H1 (cell line): Measurements from ENCODE around the gene ELFN1. TPM values are rescaled to one million over a fixed set of nuclear protein-coding genes. Genes with fewer than 3 reads are reported as not detected.

Experiments used
- CTCF ChIA-PET: fragments of 300-600 bp; sonication (Branson Sonifier 250); formaldehyde crosslinking; loops from one replicate; lab custom pipeline; 2021; ENCODE audit not compliant: partially characterized antibody; lab: Charles Lee
- POLR2A ChIA-PET: fragments of 300-600 bp; sonication (Branson Sonifier 250); formaldehyde crosslinking; loops from one replicate; lab custom pipeline; 2021; ENCODE audit warnings: inconsistent platforms; ENCODE audit not compliant: partially characterized antibody; lab: Charles Lee
- DNase-seq, 2 experiments: peaks; one replicate each; pipeline versions ENCODE4 v3.0.0 to v3.0.0-alpha.2; 2010 to 2022; ENCODE audit warnings: low spot score in 2 of 2, low read depth in 1 of 2, mixed read lengths in 1 of 2
- FAIRE-seq: peaks from 2 replicates; lab custom pipeline; 2011; peaks lifted over from hg19 to GRCh38; lab: Jason Lieb, UNC
- H2AFZ ChIP-seq: 2 replicates; pipeline ENCODE4 v1.8.1; 2012; ENCODE audit warnings: low read length, inconsistent platforms
- H2AK5ac ChIP-seq: 2 replicates; pipeline ENCODE4 v1.6.1; 2013; ENCODE audit warnings: low read depth, low read length
- H2BK120ac ChIP-seq: replicated peaks from 2 replicates; pipeline ENCODE3; 2013; ENCODE audit warnings: low read depth, low read length, inconsistent platforms
- H2BK12ac ChIP-seq: 2 replicates; pipeline ENCODE4 v1.6.1; 2013; ENCODE audit warnings: low read depth, low read length
- H2BK15ac ChIP-seq: 2 replicates; pipeline ENCODE4 v1.6.1; 2013; ENCODE audit warnings: low read length
- H2BK20ac ChIP-seq: 2 replicates; pipeline ENCODE4 v1.6.1; 2013; ENCODE audit warnings: low read length
- H2BK5ac ChIP-seq: 2 replicates; pipeline ENCODE4 v1.6.1; 2013; ENCODE audit warnings: low read depth, low read length
- H3K14ac ChIP-seq: 2 replicates; pipeline ENCODE4 v1.6.1; 2013; ENCODE audit warnings: inconsistent platforms; ENCODE audit not compliant: insufficient read length
- H3K18ac ChIP-seq: 2 replicates; pipeline ENCODE4 v1.6.1; 2013; ENCODE audit warnings: low read length; ENCODE audit errors: extremely low read depth
- H3K23ac ChIP-seq: 2 replicates; pipeline ENCODE4 v1.6.1; 2013; ENCODE audit warnings: inconsistent platforms; ENCODE audit not compliant: insufficient read length
- H3K23me2 ChIP-seq: 2 replicates; pipeline ENCODE4 v1.6.1; 2013; ENCODE audit warnings: low read depth, low read length
- H3K27ac ChIP-seq: 2 replicates; pipeline ENCODE4 v1.6.1; 2011; ENCODE audit warnings: low read depth, low read length, inconsistent platforms
- H3K27me3 ChIP-seq, 4 experiments: replicated peaks in 1 of 4; 1 replicate in 1 of 4; 2 replicates in 3 of 4; pipeline versions ENCODE4 v1.6.1 to v1.8.1; 2011 to 2013; ENCODE audit warnings: low read length in 3 of 4, mild to moderate bottlenecking in 3 of 4, inconsistent platforms in 2 of 4, mixed read lengths in 2 of 4, moderate library complexity in 1 of 4; ENCODE audit not compliant: control insufficient read depth in 3 of 4, insufficient read depth in 3 of 4; ENCODE audit errors: extremely low read depth in 1 of 4
- H3K36me3 ChIP-seq, 4 experiments: 2 replicates each; pipeline versions ENCODE4 v1.6.1 to v1.8.1; 2011 to 2013; ENCODE audit warnings: mild to moderate bottlenecking in 4 of 4, low read length in 3 of 4, moderate library complexity in 2 of 4, control low read depth in 1 of 4, inconsistent platforms in 1 of 4; ENCODE audit not compliant: insufficient read depth in 4 of 4, control insufficient read depth in 2 of 4
- H3K4ac ChIP-seq: replicated peaks from 2 replicates; pipeline ENCODE3; 2013; ENCODE audit warnings: low read length, low read depth, mixed read lengths, inconsistent platforms; ENCODE audit not compliant: insufficient read length
- H3K4me1 ChIP-seq, 4 experiments: replicated peaks in 1 of 4; 1 replicate in 1 of 4; 2 replicates in 3 of 4; pipeline versions ENCODE4 v1.6.1 to v1.8.1; 2011 to 2013; ENCODE audit warnings: low read length in 3 of 4, inconsistent platforms in 2 of 4, mixed read lengths in 1 of 4; ENCODE audit not compliant: insufficient read depth in 4 of 4, control insufficient read depth in 3 of 4
- H3K4me2 ChIP-seq, 2 experiments: 2 replicates each; pipeline versions ENCODE4 v1.6.1 to v1.8.1; 2011 to 2013; ENCODE audit warnings: low read depth in 2 of 2, low read length in 2 of 2, control low read depth in 1 of 2, inconsistent platforms in 1 of 2, mild to moderate bottlenecking in 1 of 2; ENCODE audit not compliant: insufficient read depth in 1 of 2
- H3K4me3 ChIP-seq, 4 experiments: fragments of 200-600, 300-600 bp in 1 of 4; sonication (generic), shearing (Covaris generic), sonication (Bioruptor Twin) in 1 of 4; 2 replicates each; pipeline versions ENCODE4 v1.5.1 to v1.8.1; 2011 to 2016; ENCODE audit warnings: low read length in 4 of 4, low read depth in 3 of 4, control low read depth in 2 of 4, inconsistent platforms in 2 of 4, mild to moderate bottlenecking in 2 of 4, mixed read lengths in 1 of 4, moderate library complexity in 1 of 4; ENCODE audit not compliant: insufficient read depth in 2 of 4; ENCODE audit errors: extremely low read depth in 1 of 4
- H3K56ac ChIP-seq: replicated peaks from 2 replicates; pipeline ENCODE3; 2013; ENCODE audit warnings: low read depth, mild to moderate bottlenecking, mixed read lengths, low read length, inconsistent platforms; ENCODE audit not compliant: insufficient read length
- H3K79me1 ChIP-seq: 2 replicates; pipeline ENCODE4 v1.6.1; 2013; ENCODE audit warnings: low read depth, low read length, control low read depth
- H3K79me2 ChIP-seq, 2 experiments: 2 replicates each; pipeline versions ENCODE4 v1.6.1 to v1.8.1; 2012 to 2013; ENCODE audit warnings: low read length in 2 of 2, mild to moderate bottlenecking in 2 of 2, inconsistent platforms in 1 of 2; ENCODE audit not compliant: insufficient read depth in 2 of 2, control insufficient read depth in 1 of 2
- H3K9ac ChIP-seq, 4 experiments: replicated peaks in 1 of 4; 1 replicate in 1 of 4; 2 replicates in 3 of 4; pipeline versions ENCODE4 v1.6.1 to v1.8.1; 2011 to 2013; ENCODE audit warnings: low read depth in 3 of 4, low read length in 3 of 4, control low read depth in 2 of 4, mild to moderate bottlenecking in 2 of 4, moderate library complexity in 2 of 4, inconsistent platforms in 1 of 4; ENCODE audit errors: extremely low read depth in 1 of 4
- H3K9me3 ChIP-seq, 2 experiments: 2 replicates each; pipeline versions ENCODE4 v1.6.1 to v1.8.1; 2012 to 2013; ENCODE audit warnings: mild to moderate bottlenecking in 2 of 2, moderate library complexity in 2 of 2, control low read depth in 1 of 2, inconsistent platforms in 1 of 2, low read depth in 1 of 2, low read length in 1 of 2, mixed read lengths in 1 of 2; ENCODE audit not compliant: insufficient read depth in 2 of 2
- H4K20me1 ChIP-seq, 2 experiments: replicated peaks in 1 of 2; 2 replicates each; pipeline versions ENCODE3 to v1.8.1; 2011 to 2013; ENCODE audit warnings: inconsistent platforms in 2 of 2, low read length in 2 of 2, mild to moderate bottlenecking in 1 of 2; ENCODE audit not compliant: insufficient read depth in 2 of 2, control insufficient read depth in 1 of 2
- H4K5ac ChIP-seq: 2 replicates; pipeline ENCODE4 v1.6.1; 2013; ENCODE audit warnings: low read length, low read depth, mixed read lengths, inconsistent platforms; ENCODE audit not compliant: insufficient read length
- H4K8ac ChIP-seq: 2 replicates; pipeline ENCODE4 v1.8.0; 2013; ENCODE audit warnings: mild to moderate bottlenecking, moderate library complexity, low read length, inconsistent platforms; ENCODE audit not compliant: insufficient read depth; ENCODE audit errors: extremely low read depth
- H4K91ac ChIP-seq: replicated peaks from 2 replicates; pipeline ENCODE3; 2013; ENCODE audit warnings: low read length, mixed read lengths, inconsistent platforms; ENCODE audit not compliant: insufficient read length
- KDM1A ChIP-seq: fragments of 200-600, 300-600 bp; sonication (generic); IDR thresholded peaks from 2 replicates; pipeline ENCODE4 v1.7.1; 2016; ENCODE audit warnings: mild to moderate bottlenecking, low read length, borderline replicate concordance
- MAX ChIP-seq: IDR thresholded peaks from 2 replicates; pipeline ENCODE4 v1.6.1; 2012; ENCODE audit warnings: inconsistent platforms
- PHF8 ChIP-seq: fragments of 200-600 bp; sonication (generic); conservative IDR thresholded peaks from 2 replicates; pipeline ENCODE4 v1.7.1; 2012; ENCODE audit warnings: low read depth, mild to moderate bottlenecking, inconsistent platforms, low read length, moderate library complexity
- POLR2AphosphoS5 ChIP-seq: IDR thresholded peaks from 2 replicates; pipeline ENCODE4 v1.6.1; 2011; ENCODE audit warnings: low read depth, low read length
- WGBS, 2 experiments: shearing (Covaris generic) in 1 of 2; methylation state at CpG; one replicate each; pipeline versions ENCODE4 v1.1.6 to v1.1.7; 2013 to 2015; ENCODE audit warnings: low lambda C conversion rate in 2 of 2, mixed read lengths in 2 of 2, inconsistent platforms in 1 of 2, low coverage in 1 of 2, missing lambda C conversion rate in 1 of 2; ENCODE audit not compliant: insufficient replicate concordance in 2 of 2, insufficient coverage in 1 of 2, insufficient read length in 1 of 2; ENCODE audit errors: extremely low coverage in 1 of 2, missing lambda C conversion rate in 1 of 2; 5-methylcytosine and 5-hydroxymethylcytosine counted together
- polyA plus RNA-seq, 7 experiments: library from polyadenylated mRNA; depleted of rRNA in 3 of 7; stranded (reverse) in 5 of 7; unstranded in 2 of 7; fragments of >200 nt in 5 of 7; fragments of 200-250 nt in 2 of 7; gene quantifications; 1 replicate in 5 of 7; 2 replicates in 1 of 7; 4 replicates in 1 of 7; pipeline versions ENCODE4 v1.2.1 to v1.2.3, GENCODE V29; 2011 to 2013; ENCODE audit warnings: missing spikeins in 2 of 7, mixed read lengths in 2 of 7
- total RNA-seq: library from RNA; stranded (reverse); fragmentation: NEBNext Ultra II Directional; extraction: Animal tissue kit (Norgen Biotek cat#: 25700); gene quantifications from 2 replicates; pipeline ENCODE4 v1.2.1, GENCODE V29; 2021

The ELFN1 gene
- total and polyA plus RNA-seq, 2 of the 8 experiments (the other 6 are each of a cell fraction or from before 2014, with no cell fraction given) = 2.0 to 4.5 TPM

DNA sequence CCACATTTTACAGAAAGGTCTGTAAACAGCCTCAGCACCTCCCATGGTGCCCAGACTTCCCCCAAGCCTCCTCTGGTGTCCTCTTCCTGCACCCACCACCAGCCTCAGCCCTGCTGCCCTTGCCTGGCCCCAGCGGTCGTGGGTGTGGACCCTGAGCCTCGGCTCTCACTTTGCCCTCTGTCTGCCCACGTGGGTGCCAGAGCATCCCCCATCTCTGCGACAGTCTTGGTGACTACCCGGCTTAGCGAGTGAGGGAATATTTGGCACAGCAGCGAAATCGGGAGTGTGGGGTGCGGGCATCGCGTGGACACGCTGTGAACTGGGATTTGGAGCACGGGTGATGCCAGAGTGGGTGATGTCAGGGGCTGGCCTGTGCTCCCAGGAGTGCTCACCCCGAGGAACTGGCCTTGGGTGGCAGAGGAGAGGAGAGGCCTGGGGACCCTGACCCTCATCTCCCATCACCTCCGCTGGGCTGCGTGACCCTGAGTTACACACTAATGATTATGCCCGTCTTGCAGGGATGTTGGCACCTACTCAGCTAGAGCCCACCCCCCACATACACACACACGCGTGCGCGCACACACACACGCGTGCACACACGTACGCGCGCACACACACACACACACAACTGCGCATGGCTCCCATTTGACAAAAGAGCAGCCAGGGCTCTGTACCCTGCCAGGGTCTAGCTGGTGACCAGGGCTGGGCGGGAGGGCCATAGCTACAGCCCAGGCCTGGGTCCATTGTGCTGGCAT lies 8.7 kb downstream of the ELFN1 start:
- FAIRE-seq = no peak

More for the DNA sequence above, 8.7 kb downstream of the ELFN1 start:
- CTCF ChIA-PET = interaction anchor here (0.5 to 0.7 kb wide), 2 partner anchors 100 to 265 kb away, joined by 3 read pairs; no protein-coding TSS in a partner anchor
- H2BK12ac ChIP-seq = peak overlapping the region; percentile 17; the same call in 1 of the 2 replicates
- H2AK5ac ChIP-seq = peak overlapping the region; percentile 39; the same call in 1 of the 2 replicates
- no peak overlapping the region; the same call in 1 of the 2 replicates for H2BK15ac ChIP-seq
- H3K18ac ChIP-seq = no peak overlapping the region
- no peaks in the 10 kb centered on the region for H3K79me2 ChIP-seq
- H4K91ac ChIP-seq = no peak overlapping the region
- no peak overlapping the region for H3K4ac ChIP-seq
- TF ChIP-seq MAX (no peak), KDM1A (no peak), PHF8 (no peak), POLR2AphosphoS5 (no peak)
- TF ChIP-seq, all 59 proteins: peak for 0
- Histone ChIP-seq H3K23ac (no peak overlapping the region), H4K8ac (peak overlapping the region; percentile 68; the same call in 1 of the 2 replicates), H3K4me3 (no peak overlapping the region), H3K79me1 (peaks cover 4% of the 10 kb centered on the region; the same call in 1 of the 2 replicates), H3K27me3 (no peaks in the 10 kb centered on the region), H3K14ac (no peak overlapping the region), H3K27ac (no peak overlapping the region), H2BK120ac (no peak overlapping the region), H2BK5ac (no peak overlapping the region), H3K56ac (no peak overlapping the region), H3K4me2 (no peak overlapping the region), H3K9ac (no peak overlapping the region), H3K36me3 (no peaks in the 10 kb centered on the region; a peak in 1 of 8 replicates), H3K9me3 (no peaks in the 10 kb centered on the region; a peak in 2 of 4 replicates), H3K23me2 (no peaks in the 10 kb centered on the region), H4K5ac (no peak overlapping the region), H2BK20ac (no peak overlapping the region), H4K20me1 (peaks cover 0 to 10% of the 10 kb centered on the region in 2 experiments), H3K4me1 (no peaks in the 10 kb centered on the region; a peak in 2 of 7 replicates), H2AFZ (no peak overlapping the region)
- POLR2A ChIA-PET = interaction anchor here (4.5 kb wide), 1 partner anchor 15 kb away, joined by 9 read pairs; no protein-coding TSS in a partner anchor
- WGBS, 2 experiments = 94% methylated on average over 30 of the region's 30 CpGs; no CpG with 5 or more reads in 1 of the 2 experiments
- no peak for DNase-seq
